ENCODE measurements around the gene C19orf38.

Gene C19orf38, protein sequence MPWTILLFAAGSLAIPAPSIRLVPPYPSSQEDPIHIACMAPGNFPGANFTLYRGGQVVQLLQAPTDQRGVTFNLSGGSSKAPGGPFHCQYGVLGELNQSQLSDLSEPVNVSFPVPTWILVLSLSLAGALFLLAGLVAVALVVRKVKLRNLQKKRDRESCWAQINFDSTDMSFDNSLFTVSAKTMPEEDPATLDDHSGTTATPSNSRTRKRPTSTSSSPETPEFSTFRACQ

GRCh38 chr19:10848230-10848856 is at the start of gene C19orf38:
Gene C19orf38, plus strand, starts transcription at chr19:10848415. Its CDS starts 94 bp downstream, at chr19:10848509.
- no peak for DNase-seq

GRCh38 chr19:10800488-10800887 is 47.7 kb upstream of the C19orf38 start:
- DNase-seq = no peak

DNA sequence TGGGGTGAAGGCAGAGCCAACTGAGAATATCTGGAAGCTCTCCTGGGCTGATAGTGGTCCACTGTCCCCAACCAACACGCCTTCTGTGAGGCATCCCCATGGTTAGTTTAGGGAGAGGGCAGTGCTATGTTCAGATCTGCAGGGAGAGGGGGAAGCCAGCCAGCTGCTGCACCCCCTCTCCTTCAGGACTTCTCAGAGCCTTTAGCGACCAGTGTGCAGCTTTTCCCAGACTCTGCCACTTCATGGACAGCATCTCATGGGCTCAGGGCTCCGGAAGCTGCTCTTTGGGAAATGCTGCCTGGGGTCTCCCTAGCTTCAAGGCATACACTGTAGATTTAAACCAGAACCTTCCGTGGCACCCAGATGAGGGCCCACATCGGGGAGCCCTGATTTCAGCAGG is 45.7 kb upstream of the C19orf38 start:
- DNase-seq = no peak

DNA sequence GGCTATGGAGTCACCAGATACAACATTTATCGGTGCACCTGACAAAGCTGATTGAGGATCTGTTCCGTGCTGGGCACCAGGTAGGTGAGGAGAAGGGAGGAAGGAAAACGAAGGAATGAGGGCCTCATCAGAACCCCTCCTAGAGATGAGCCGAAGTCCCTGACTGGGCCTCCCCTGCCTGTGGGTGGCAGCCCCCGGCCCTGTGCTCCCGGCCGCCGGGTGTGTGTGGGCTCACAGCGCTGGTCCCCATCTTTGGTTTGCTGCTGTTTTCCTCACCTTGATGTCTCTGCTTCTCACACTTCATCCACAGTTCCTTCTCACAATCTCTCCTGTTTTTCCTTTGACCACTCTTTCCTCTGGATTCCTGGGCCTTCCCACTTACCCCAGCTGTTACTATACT is 45.0 kb upstream of the C19orf38 start:
- DNase-seq = no peak

- DNase-seq = no peak
These were observed 43.0 kb upstream of the C19orf38 start for GRCh38 chr19:10805065-10805757.

DNA sequence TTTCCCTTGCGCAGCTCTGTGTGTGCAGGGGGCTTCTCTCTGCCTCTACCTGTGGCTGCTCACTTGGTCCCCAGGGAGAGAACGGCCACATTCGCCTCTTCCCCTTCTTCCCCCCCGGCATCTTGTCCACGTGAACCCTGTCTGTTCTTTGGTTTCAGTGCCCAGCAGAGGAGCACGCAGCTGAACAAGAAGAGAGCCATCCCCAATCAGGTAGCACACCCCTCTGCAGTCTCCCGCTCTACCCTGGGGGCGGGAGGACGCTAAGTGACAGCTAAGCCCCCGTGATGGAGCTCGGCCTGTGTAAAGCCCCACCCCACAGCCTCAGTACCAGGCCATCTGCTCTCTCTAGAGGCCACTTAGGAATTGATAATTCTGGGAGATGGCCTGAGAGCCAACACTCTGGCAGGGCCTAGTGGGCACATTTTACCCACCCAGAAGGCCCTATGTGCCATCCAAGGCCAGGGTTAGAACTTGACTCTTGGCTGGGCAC is 42.4 kb upstream of the C19orf38 start:
- no peak for DNase-seq

- peak; percentile 39 for DNase-seq
These were observed 39.1 kb upstream of the C19orf38 start for GRCh38 chr19:10808937-10809649.

- DNase-seq = no peak
These were observed 38.4 kb upstream of the C19orf38 start for GRCh38 chr19:10809651-10810285.

GRCh38 chr19:10811391-10812111 is 36.7 kb upstream of the C19orf38 start:
- DNase-seq = no peak

- no peak for DNase-seq
These were observed 36.0 kb upstream of the C19orf38 start for GRCh38 chr19:10812196-10812595.

DNA sequence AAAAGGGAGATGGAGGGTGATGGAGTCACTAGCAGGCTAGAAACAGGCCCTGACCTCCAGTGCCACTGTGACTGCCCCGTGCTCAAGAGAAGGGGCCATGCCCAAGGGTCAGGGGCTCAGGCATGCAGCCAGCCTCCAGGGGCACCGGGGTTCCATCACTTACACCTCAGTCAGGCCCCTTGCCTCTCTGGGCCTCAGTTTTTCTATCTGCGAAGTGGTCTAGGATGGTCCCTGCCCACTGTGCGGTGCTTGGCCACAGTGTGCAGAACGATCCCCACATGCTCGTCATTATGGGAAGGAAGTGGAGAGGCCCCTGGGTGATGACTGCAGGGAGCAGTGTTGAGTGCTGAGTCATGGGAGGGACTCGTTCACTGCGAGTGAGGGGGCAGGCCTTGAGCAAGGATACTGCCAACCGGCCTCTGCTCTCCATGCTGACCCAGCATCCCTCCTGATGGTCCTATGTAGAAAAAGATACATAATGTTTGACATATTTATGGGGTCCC is 35.3 kb upstream of the C19orf38 start:
- no peak for DNase-seq

DNA sequence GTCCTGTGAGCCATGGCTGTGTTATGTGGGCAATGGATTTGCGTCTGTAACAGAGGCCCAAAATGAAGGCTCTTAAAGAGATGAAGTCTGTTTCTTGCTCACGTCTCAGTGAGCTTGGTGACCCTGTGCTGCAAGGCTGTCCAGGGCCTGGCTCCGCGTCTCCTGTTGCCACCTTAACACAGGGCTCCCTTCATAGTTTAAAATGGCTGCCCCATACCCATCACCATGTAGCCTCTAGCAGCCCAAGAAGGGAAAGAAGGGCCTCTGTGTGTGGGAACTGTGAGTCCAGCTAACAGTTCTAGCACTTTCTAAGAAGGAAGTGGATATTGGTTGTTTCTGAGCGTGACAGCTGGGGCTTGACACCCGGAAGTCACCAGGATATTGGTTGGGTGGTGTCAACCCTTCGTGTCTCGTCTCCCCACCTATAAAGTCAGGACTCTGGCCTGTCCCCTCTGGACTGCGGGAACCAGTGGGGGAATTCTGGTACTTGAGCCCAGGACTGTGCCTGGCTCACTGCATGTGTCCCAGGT is 33.1 kb upstream of the C19orf38 start:
- DNase-seq = no peak

- no peak for DNase-seq
These were observed 32.1 kb upstream of the C19orf38 start for GRCh38 chr19:10815969-10816644.

DNA sequence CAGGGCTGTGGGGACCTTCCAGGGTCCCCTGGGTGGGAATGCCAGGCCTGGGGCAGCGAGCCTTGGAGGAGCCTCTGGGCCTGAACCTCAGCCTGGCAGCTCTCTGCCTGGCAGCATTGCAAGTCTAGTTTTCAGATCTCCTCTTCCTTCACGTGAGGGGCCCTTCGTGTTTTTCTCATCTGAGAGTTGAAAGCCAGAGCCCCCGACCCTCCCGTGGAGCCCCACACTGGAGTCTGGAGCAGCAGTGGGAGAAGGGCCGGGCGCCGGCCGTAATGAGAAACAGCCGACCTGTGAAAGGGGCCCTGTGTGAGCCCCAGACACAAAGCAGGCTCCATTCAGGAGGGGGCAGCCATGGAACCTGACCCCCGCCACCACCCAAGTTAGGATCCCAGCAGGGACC is 31.5 kb upstream of the C19orf38 start:
- DNase-seq = no peak

- DNase-seq = no peak
These were observed 30.8 kb upstream of the C19orf38 start for GRCh38 chr19:10817291-10818038.

- no peak for DNase-seq
These were observed 29.7 kb upstream of the C19orf38 start for GRCh38 chr19:10818301-10819123.

DNA sequence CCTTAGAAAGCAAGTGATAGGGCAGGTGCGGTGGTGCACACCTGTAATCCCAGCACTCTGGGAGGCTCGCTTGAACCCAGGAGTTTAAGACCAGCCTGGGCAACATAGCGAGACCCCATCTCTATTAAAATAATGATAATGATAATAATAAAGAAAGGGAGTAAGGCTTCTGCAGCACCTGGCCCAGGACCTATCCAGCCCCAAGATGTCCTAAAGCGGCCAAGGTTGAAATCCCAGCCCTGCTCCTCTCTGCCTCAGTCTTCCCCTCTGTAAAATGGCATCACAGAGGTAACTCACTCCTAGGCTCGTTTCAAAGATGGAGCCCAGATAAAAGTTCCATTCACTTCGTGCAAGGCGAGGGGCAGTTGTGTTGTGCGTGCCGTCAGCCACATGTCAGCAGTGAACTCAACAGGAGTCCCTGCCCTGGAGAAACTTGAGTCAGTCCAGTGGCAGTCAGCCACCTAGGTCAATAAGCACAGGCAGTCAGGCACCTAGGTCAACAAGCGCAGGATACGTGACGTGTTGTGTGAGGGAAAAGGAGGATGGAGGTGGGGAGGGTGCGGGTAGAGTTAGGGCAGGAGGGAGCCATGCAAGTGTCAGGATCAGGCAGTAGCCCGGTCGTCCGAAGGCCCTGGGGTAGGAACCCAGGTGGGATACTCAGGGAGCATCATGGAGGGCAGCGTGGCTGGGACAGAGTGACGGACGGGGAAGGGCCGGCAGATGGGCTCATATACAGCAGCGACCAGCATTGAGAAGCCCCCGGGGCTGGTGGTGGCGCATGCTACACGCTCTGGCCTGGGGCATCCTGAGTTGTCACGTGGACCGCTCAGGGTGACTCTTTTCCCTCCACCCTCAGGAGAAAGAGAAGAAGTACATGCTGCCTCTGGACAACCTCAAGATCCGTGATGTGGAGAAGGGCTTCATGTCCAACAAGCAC is 28.8 kb upstream of the C19orf38 start:
- DNase-seq = no peak

DNA sequence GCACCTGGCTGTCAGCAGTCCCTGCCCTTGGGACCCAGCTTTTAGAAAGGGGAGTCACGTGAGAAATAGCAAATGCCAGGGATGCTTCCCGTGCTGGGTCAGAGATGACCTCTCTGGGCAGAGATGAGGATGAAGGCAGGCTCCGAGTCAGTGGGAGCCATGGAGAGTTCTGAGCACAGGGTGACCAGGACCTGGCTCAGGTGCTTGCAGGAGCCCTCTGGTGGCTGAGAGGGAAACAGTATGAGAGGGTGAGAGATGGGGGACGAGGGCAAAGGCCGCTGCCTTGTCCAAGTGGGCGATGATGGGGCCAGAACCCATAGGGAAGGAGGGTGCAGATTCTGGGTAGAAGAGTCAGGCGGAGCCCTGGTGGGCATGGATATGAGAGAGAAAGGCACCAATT is 28.0 kb upstream of the C19orf38 start:
- DNase-seq = no peak
